Activated CD8-positive, alpha-beta T cell treated with anti-CD3 and anti-CD28 coated beads for 36 hours (primary cell): Measurements from ENCODE around the gene HCFC1. TPM values are rescaled to one million over a fixed set of nuclear protein-coding genes. Genes with fewer than 3 reads are reported as not detected.

Source experiments
- ATAC-seq: fragments of 200-7000 bp; cut with Tn5 transposase; one replicate; pipeline ENCODE4 v1.10.0; 2021; ENCODE audit warnings: mild to moderate bottlenecking, moderate library complexity
- CTCF ChIA-PET: fragments of 350-600 bp; sonication (Branson Sonifier 250); formaldehyde crosslinking; loops from one replicate; lab custom pipeline; 2021; ENCODE audit warnings: antibody characterized with exemption; lab: Charles Lee
- POLR2A ChIA-PET: fragments of 350-600 bp; sonication (Branson Sonifier 250); formaldehyde crosslinking; loops from one replicate; lab custom pipeline; 2021; ENCODE audit warnings: antibody characterized with exemption; lab: Charles Lee
- DNase-seq: peaks from one replicate; pipeline ENCODE4 v3.0.0-alpha.2; 2020
- H3K27ac Mint-ChIP-seq: one replicate; pipeline ENCODE4 v1.8.0; 2021; ENCODE audit warnings: mild to moderate bottlenecking, mixed read lengths
- H3K27me3 Mint-ChIP-seq: one replicate; pipeline ENCODE4 v1.8.0; 2021; ENCODE audit warnings: mixed read lengths
- H3K36me3 Mint-ChIP-seq: one replicate; pipeline ENCODE4 v1.8.0; 2021; ENCODE audit warnings: low read depth, mixed read lengths
- H3K4me1 Mint-ChIP-seq: one replicate; pipeline ENCODE4 v1.8.0; 2021; ENCODE audit warnings: low read depth, mixed read lengths
- H3K4me3 Mint-ChIP-seq: one replicate; pipeline ENCODE4 v1.8.0; 2021; ENCODE audit warnings: mild to moderate bottlenecking, moderate library complexity, mixed read lengths
- H3K9me3 Mint-ChIP-seq: one replicate; pipeline ENCODE4 v1.8.0; 2021; ENCODE audit warnings: mixed read lengths
- intact Hi-C: fragments of 100-400 bp; cut with micrococcal nuclease; formaldehyde crosslinking; loops from one replicate; pipeline ENCODE4 v1.10.0; 2022
- total RNA-seq, 2 experiments: library from RNA; stranded (reverse); gene quantifications; one replicate each; pipeline ENCODE4 v1.2.3, GENCODE V29; 2021
- TF ChIP-seq, protein P1 (sequence below): fragments of 200-600 bp; IDR thresholded peaks from one replicate; pipeline ENCODE4 v1.8.0; 2022; ENCODE audit warnings: antibody characterized with exemption, mild to moderate bottlenecking

Gene HCFC1
- total RNA-seq = 100 to 1,000 TPM; 115 to 116 TPM

DNA sequence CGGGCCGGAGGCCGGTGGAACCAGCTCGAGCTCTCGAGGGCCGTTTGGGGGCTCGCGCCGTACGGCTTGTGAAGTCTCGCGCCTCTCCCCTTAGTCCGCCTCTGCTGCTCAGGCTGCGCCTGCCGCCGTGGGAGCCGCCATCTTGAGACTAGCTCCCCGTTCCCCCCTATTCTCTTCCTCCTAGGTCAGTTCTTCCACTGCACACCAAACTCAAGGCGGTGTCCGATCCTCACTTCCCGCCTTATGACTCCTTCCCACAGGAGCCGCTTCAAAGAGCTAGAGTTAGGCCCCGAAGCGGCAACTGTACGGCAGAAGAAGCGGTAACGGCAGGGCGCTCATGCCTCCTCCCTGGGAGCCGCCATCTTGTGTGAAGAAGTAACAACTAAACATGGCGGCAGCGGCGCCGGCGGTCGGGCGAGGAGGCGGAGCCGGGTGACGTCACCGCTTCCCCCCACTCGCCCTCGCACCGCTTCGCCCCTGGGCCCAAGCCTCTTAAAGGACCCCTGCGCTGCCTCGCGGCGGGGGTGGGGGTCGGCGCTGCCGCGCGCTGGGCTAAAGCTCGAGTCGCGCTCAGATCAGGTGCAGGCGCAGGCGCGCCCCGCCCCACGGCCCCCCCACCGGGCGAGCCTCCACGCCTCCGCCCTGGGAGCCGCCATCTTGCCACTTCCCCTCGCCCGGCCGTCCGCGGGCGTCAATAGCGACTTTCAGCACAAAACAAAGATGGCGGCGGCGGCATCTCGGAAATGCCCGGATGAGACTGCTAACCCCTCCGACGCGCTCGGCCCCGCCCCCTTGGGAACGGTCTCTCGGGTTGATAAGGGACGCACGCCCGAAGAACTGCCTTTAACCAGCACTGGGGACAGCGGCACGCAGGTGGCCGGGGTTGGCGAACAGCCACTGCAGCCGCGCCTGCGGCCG is at the start of gene HCFC1:
Gene HCFC1 (minus strand): TSS at position 369 of the 918 bp plus-strand sequence. CDS start 978 bp downstream, outside the sequence.
- peaks cover 23% of the 10 kb centered on the region for H3K4me1 Mint-ChIP-seq
- peak within 1 kb of the TSS; percentile 93 for H3K4me3 Mint-ChIP-seq

DNA sequence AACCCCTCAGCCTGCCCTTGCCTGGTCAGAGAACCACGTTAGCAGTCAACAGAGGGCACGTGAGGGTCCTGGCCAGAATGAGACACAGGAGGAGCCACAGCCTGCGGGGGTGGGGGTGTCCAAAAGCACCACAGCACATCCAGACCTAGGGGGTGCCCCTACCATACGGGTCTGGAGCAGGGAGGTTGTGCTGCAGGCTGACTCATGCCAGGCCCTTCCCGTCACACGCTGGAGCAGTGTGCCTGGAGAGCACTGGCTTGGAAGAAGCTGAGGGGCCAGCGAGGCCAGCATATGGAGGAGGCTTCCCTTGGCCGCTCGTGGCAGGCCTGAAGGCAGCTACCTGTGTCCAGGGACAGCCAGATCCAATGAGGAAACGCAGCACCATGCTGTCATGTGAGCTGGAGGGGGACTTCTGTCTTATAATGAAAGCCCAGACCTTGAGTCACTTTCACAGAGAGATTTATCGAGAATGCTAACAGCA is 49.6 kb upstream of the HCFC1 start:
- DNase-seq = peak; percentile 47
- Mint-ChIP-seq H3K4me1 (peaks cover 7% of the 10 kb centered on the region), H3K9me3 (no peaks in the 10 kb centered on the region), H3K36me3 (peaks cover 18% of the 10 kb centered on the region), H3K27me3 (no peaks in the 10 kb centered on the region), H3K4me3 (peak overlapping the region; percentile 92), H3K27ac (peak overlapping the region; percentile 95)
- CTCF ChIA-PET = interaction anchor here (1.7 kb wide), 1 partner anchor 30 kb away, joined by 5 read pairs; no protein-coding TSS in a partner anchor
- POLR2A ChIA-PET = interaction anchor here (0.6 to 2.3 kb wide), 6 partner anchors 15 to 377 kb away, joined by 3 to 7 read pairs (median 4); partner anchors contain the start of genes ARHGAP4 and RPL10
- intact Hi-C loops = no loop called here
- TF ChIP-seq, protein P1, sequence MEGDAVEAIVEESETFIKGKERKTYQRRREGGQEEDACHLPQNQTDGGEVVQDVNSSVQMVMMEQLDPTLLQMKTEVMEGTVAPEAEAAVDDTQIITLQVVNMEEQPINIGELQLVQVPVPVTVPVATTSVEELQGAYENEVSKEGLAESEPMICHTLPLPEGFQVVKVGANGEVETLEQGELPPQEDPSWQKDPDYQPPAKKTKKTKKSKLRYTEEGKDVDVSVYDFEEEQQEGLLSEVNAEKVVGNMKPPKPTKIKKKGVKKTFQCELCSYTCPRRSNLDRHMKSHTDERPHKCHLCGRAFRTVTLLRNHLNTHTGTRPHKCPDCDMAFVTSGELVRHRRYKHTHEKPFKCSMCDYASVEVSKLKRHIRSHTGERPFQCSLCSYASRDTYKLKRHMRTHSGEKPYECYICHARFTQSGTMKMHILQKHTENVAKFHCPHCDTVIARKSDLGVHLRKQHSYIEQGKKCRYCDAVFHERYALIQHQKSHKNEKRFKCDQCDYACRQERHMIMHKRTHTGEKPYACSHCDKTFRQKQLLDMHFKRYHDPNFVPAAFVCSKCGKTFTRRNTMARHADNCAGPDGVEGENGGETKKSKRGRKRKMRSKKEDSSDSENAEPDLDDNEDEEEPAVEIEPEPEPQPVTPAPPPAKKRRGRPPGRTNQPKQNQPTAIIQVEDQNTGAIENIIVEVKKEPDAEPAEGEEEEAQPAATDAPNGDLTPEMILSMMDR = no peak
- ATAC-seq = peak; percentile 29

More for the DNA sequence above, at the start of gene HCFC1:
- ChIA-PET POLR2A (interaction anchor here (0.6 to 12.0 kb wide), 19 partner anchors 10 to 469 kb away, joined by 3 to 105 read pairs (median 4); partner anchors contain the start of genes ARHGAP4, NAA10, RPL10 and SSR4), CTCF (interaction anchor here (1.0 to 1.6 kb wide), 3 partner anchors 41 to 45 kb away, joined by 3 to 7 read pairs (median 3); partner anchors contain the start of gene ARHGAP4)
- TF ChIP-seq, protein P1 = no peak
- peak within 1 kb of the TSS; percentile 100 for H3K27ac Mint-ChIP-seq
- peak; percentile 93 for DNase-seq
- ATAC-seq = peak; percentile 32
- intact Hi-C loops = no loop called here
- H3K27me3 Mint-ChIP-seq = no peaks in the 10 kb centered on the region
- no peaks in the 10 kb centered on the region for H3K9me3 Mint-ChIP-seq
- H3K36me3 Mint-ChIP-seq = peaks cover 43% of the 10 kb centered on the region

DNA sequence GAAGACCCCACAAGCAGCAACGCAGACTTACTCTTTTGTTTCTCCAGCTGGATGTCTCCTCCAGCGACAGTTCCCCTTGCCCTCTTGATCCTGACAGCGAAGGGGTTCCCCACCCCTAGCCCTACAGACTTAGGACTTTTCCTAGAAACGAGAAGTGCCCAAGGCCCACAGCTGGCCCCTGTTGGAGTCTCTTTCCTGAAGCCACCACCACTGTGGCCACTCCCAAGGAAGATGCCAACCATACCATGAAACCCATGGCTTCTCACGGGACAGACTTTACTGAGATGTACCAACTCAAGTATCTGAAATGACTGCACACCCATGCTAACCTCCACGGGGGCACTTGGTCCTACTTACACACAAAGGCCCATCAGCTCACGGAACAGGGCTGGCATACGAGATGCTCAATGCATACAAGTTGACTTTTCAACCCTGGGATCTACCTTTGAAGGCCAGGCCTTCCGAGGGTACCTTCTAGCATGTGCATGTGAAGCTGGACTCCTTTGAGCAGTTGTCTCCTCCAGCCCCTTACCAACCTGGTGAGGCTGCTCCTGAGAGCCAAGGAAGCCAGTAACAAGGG is 49.0 kb upstream of the HCFC1 start:
- DNase-seq = peak; percentile 31
- intact Hi-C loops = no loop called here
- CTCF ChIA-PET = interaction anchor here (0.6 to 1.7 kb wide), 3 partner anchors 31 to 284 kb away, joined by 3 to 5 read pairs (median 3); no protein-coding TSS in a partner anchor

DNA sequence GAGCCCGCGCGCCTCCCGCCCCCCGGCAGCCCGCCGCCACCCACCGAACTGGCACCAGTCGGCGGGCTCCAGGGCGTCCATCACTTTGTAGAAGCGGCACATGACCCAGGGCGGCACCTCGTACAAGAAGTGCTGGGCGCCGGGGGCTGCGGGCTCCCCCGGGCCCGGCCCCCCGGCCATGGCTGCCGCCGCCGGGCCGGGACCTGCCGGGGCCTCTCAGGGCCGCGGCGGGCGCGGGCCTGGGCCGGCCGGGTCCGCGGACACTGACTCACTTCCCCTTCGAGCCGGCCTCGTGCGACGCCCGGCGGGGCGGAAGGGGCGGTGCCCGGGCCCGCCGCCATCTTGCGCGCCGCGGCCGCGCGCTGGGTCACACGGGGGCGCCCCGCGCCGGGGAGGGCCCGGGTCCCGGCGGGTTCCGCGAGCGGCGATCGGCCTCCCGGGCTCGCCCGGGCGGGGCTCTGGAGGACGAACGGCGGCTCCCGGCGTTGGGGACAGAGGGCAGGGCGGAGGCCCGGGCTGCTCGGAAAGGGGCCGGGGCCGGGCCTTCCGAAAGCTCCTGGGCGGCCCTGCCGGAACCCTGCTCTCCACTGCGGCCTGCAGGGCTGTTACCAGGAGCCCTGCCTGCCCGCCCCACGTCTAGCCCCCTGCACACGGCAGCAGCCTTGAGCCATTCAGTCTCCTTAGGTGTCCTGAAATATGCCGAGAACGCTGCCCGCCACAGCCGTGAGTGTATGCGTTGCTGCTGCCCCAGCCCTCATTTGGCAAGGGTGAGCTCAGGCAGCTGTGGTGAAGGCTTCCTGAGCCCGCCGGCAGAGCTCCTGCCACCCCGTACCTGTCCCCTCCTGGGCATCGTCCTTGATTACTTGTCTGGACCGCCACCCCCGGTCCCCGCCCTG is 48.3 kb upstream of the HCFC1 start, which contains the start of gene IRAK1:
Gene IRAK1 (minus strand): TSS at position 270 of the 896 bp plus-strand sequence. CDS start 90 bp downstream, at position 180.
- POLR2A ChIA-PET = interaction anchor here (1.0 to 2.3 kb wide), 5 partner anchors 11 to 95 kb away, joined by 3 to 7 read pairs (median 4); partner anchors contain the start of gene ARHGAP4
- Mint-ChIP-seq H3K36me3 (peaks cover 25% of the 10 kb centered on the region), H3K27me3 (no peaks in the 10 kb centered on the region), H3K4me1 (peaks cover 17% of the 10 kb centered on the region), H3K27ac (peak within 1 kb of the TSS; percentile 95), H3K9me3 (no peaks in the 10 kb centered on the region), H3K4me3 (peak within 1 kb of the TSS; percentile 92)
- CTCF ChIA-PET = interaction anchor here (0.6 to 1.7 kb wide), 3 partner anchors 32 to 284 kb away, joined by 3 to 5 read pairs (median 3); no protein-coding TSS in a partner anchor
- DNase-seq = peak; percentile 51
- peak; percentile 78 for ATAC-seq
- intact Hi-C loops = no loop called here
- TF ChIP-seq, protein P1 = no peak

More for the DNA sequence above, 49.0 kb upstream of the HCFC1 start:
- Mint-ChIP-seq H3K4me3 (peak overlapping the region; percentile 92), H3K27ac (peak overlapping the region; percentile 95), H3K4me1 (peaks cover 12% of the 10 kb centered on the region), H3K9me3 (no peaks in the 10 kb centered on the region), H3K27me3 (no peaks in the 10 kb centered on the region), H3K36me3 (peaks cover 22% of the 10 kb centered on the region)
- POLR2A ChIA-PET = interaction anchor here (0.6 to 2.3 kb wide), 8 partner anchors 10 to 378 kb away, joined by 3 to 7 read pairs (median 4); partner anchors contain the start of genes ARHGAP4 and RPL10
- ATAC-seq = peak; percentile 14
- TF ChIP-seq, protein P1 = no peak
